ENCODE measurements around the gene PHPT1.
A peak's percentile ranks its signal among the peaks of the same experiment; 100 is the strongest.
"Not testable (repeated sequence)": the region's sequence is repeated elsewhere in the genome, so short reads cannot be mapped to it uniquely, and the experiment has no call there.

The PHPT1 gene

GRCh38 chr9:136883670-136884069, 34.5 kb downstream of the PHPT1 start:
- DNase-seq (ENCODE audit: low read depth, low spot score), result not testable (repeated sequence)

DNA sequence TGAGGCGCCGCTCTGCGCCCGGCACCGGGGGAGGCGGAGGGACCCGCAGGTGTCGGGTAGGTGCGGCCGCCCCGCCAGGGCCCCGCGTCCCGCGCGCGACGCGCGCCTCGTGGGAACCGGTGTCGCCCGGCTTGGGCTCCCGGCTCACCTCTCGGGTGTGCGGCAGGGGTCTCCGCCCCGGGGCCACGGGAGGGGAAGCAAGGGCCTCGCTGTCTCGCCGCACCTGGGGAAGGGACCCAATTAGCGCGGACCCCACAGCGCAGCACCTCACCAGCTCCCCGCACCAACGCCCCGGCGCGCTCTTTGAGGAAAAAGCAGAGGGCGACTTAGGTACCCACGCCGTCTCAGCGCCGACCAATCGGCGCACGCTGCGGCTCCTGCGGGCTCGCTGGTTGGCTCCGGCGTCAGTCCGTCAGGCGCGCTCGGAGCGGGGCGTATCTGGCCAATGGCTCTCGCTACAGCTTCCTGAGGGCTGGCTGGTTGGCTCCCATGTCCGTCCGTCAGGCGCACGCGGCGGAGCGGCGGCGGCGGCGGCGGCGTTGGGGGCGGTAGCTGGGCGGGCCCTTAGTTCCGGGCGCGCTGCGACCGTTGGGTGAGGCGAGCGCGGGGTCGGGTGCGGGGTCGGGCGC, 36.9 kb downstream of the PHPT1 start, which contains the start of gene TRAF2:
Gene TRAF2, plus strand, starts transcription at position 567 of the 629 bp plus-strand sequence. CDS start 12,225 bp downstream, outside the sequence.
- DNase-seq (ENCODE audit: low read depth, low spot score), result peak; percentile 100

GRCh38 chr9:136886610-136887597, 37.7 kb downstream of the PHPT1 start:
- DNase-seq (ENCODE audit: low read depth, low spot score), result peak; percentile 56

DNA sequence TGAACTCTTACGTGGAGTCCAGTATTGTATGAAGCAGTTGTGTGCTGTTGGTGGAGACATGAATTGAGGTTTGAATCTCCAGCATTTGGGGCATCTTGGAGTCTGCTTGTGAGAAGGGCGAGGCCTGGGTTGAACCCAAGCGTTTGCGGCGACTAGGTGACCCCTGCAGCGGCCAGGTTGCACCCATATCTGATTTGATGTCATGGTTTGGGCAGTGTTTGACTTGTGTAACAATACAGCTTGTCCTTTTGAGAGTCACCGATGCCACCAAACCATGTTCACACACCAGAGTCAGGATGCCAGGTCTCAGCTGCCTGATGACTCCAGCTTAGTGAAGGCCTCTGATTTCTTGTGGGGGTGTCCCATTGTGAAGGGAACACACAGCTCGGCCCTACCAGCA, 39.2 kb downstream of the PHPT1 start:
- no peak for DNase-seq (ENCODE audit: low read depth, low spot score)

DNA sequence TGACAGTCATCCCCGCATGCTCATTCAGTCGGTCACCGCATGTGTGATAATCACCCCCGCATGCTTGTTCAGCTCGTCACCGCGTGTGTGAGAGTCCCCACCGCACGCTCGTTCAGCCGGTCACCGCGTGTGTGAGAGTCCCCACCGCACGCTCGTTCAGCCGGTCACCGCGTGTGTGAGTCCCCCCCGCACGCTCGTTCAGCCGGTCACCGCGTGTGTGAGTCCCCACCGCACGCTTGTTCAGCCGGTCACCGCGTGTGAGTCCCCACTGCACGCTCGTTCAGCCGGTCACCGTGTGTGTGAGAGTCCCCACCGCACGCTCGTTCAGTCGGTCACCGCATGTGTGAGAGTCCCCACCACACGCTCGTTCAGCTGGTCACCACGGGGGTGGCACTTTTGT, 40.6 kb downstream of the PHPT1 start:
- DNase-seq (ENCODE audit: low read depth, low spot score), result no peak

DNA sequence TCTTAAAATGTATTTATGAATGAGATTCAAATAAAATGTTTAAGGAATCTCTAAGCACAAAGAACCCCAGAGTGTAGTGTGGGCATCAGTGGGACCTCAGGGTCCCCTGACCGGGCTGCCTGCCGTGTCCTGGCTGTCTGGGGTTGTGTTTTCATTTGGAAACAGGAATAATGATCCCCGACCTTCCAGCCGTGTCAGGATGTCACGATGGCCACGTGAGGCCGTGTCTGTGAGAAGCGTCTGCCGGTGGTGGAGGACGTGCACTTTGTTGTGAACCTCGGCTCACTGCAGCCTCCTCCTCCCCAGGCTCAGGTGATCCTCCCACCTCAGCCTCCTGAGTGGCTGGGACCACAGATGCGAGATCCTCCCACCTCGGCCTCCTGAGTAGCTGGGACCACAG, 41.5 kb downstream of the PHPT1 start:
- no peak for DNase-seq (ENCODE audit: low read depth, low spot score)

DNA sequence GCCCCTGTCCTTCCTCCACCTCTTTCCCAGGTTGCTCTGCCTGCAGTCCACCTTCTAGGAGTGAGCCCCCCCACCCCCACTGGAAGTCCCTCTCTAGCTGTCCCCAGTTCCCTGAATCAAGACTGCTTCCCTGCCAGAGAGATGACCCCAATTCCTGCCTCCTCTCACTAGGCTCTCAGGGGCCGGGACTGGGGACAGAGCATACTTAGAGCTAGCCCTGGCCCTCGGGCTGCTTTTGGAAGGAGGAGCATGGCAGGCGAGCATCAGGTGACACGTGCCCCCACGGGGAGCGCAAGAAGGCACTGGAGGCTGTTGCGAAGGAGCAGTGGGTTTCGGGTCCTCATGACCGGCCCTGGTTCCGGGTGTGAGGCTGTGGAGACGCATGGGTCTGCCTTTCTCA, 46.8 kb downstream of the PHPT1 start:
- no peak for DNase-seq (ENCODE audit: low read depth, low spot score)

- no peak for DNase-seq (ENCODE audit: low read depth, low spot score)
These were observed 49.4 kb downstream of the PHPT1 start for GRCh38 chr9:136898483-136899100.

- DNase-seq (ENCODE audit: low read depth, low spot score), result no peak
These were observed 50.0 kb downstream of the PHPT1 start for GRCh38 chr9:136899196-136899595.

- no peak for DNase-seq (ENCODE audit: low read depth, low spot score)
These were observed 51.3 kb downstream of the PHPT1 start for GRCh38 chr9:136900556-136900955.
